Epithelial cell of proximal tubule (primary cell): Measurements from ENCODE around the gene PTPRG. TPM values are rescaled to one million over a fixed set of nuclear protein-coding genes. Genes with fewer than 3 reads are reported as not detected.

Experiments used
- DNase-seq: peaks from one replicate; pipeline ENCODE4 v3.0.0-alpha.2; 2011; ENCODE audit warnings: low read depth
- H3K4me3 ChIP-seq: 2 replicates; pipeline ENCODE4 v1.5.1; 2011; ENCODE audit warnings: low read depth, mild to moderate bottlenecking, low read length
- total RNA-seq: library from RNA; depleted of rRNA; stranded (reverse); fragments of >200 nt; gene quantifications from 2 replicates; pipeline ENCODE4 v1.2.3, GENCODE V29; 2015
- TF ChIP-seq, protein P1 (sequence below): conservative IDR thresholded peaks from 2 replicates; pipeline ENCODE4 v1.5.1; 2012; ENCODE audit warnings: low read depth, mild to moderate bottlenecking, low read length

Gene PTPRG
- total RNA-seq, 1 donor from 2014 or later, result 13.5 TPM

DNA sequence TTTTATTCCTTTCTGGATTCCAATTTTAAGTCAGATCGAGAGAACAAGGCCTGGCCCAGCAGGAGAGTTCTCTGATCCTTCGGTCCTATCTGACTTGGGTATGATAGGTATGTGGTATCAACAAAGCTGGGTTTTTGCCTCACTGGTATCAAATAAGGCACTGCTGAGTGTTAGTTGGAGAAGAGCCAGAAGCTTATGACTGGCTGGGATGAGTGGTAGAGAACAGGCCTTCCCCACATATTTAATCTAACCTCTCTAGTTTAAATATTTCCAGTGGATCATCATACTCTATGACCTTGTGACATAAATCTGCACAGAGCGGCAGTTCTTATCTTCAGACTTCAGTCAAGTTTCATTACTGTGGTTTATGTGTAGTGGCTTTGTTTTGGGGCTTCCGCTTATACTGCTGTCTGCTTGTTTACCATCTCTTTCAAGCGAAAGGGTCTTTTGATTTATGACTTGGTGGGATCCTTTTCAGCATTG, 164.5 kb downstream of the PTPRG start:
- peak; percentile 27 for DNase-seq
- H3K4me3 ChIP-seq, result no peak overlapping the region
- TF ChIP-seq, protein P1, sequence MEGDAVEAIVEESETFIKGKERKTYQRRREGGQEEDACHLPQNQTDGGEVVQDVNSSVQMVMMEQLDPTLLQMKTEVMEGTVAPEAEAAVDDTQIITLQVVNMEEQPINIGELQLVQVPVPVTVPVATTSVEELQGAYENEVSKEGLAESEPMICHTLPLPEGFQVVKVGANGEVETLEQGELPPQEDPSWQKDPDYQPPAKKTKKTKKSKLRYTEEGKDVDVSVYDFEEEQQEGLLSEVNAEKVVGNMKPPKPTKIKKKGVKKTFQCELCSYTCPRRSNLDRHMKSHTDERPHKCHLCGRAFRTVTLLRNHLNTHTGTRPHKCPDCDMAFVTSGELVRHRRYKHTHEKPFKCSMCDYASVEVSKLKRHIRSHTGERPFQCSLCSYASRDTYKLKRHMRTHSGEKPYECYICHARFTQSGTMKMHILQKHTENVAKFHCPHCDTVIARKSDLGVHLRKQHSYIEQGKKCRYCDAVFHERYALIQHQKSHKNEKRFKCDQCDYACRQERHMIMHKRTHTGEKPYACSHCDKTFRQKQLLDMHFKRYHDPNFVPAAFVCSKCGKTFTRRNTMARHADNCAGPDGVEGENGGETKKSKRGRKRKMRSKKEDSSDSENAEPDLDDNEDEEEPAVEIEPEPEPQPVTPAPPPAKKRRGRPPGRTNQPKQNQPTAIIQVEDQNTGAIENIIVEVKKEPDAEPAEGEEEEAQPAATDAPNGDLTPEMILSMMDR, result no peak

DNA sequence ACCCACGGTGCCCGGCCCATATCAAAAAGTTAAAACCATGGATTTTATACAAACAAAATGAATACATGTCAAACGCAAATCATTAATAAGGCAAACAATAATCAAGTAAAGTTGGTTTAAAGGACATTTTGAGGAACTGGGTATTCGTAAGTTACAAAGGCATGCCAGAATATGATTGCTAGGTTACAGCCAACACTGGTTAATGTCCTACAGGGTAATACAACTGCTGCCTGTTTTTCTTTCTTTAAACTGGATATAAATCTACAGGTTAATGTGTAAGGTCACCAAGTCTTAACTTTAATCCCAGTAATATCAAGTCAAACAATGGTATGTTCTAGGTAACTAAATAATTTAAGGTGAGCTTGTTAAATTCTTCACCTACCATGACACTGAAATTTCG, 166.1 kb downstream of the PTPRG start:
- TF ChIP-seq, protein P1, result no peak
- H3K4me3 ChIP-seq, result no peak overlapping the region
- DNase-seq, result no peak

DNA sequence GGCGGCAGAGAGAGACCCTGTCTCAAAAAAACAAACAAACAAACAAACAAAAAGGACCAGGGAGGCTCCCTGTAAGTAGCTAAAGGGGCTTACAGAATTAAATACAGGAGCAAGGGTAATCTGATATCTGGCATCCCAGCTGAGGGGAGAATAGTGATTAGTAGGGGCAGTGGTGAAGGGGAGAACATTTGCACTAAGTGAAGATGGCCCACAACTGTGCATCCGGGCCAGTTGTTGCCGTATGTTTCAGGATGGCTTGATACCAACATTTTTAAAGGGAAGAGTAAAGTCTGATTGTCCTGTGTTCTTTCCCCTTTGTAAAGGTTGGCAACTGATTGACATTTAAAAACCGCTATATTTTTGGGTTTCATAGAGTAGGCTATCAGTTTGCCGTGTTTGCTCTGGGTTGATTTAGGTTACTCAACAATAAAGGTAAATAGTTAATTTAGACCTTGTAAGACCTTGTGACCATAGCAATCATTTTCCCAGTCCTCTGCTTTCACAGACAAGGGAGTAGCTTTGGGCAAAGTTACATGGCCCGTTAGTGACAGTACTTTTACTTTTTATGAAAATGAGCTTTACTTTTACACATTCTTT, 167.8 kb downstream of the PTPRG start:
- no peak for DNase-seq
- TF ChIP-seq, protein P1, result no peak
- no peak overlapping the region for H3K4me3 ChIP-seq

GRCh38 chr3:61730056-61730455, 168.7 kb downstream of the PTPRG start:
- TF ChIP-seq, protein P1, result no peak
- DNase-seq, result no peak
- H3K4me3 ChIP-seq, result no peak overlapping the region

DNA sequence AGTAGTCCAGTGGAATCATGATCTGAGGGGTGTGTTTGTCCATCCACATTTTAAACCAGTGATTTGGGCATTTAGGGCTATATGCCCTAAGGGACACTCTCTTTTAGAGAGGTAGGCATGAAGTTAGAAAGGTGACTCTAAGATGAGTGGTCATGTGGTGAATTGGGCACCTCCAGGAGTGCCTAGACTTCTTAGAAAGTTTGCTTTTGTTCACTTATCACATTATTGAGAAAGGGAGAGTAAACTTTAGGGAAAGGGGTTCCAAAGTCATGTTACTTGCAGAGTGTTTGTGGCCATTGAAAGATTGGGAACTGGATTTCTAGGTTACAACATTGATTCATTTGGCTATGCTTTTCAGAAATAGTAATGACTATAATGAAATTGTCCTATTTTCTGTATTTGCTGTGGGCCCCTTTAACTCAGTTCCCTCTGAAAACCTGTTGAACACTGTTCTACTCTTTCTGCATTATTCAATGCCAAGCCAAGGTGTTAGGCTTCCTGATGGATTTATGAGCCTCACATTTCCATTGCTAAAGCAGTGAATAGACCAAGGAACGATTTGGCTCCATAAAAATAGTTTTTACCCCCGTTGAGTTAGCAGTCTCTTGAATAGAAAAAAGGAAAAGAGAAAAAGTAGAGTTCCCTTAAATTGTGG, 169.3 kb downstream of the PTPRG start:
- H3K4me3 ChIP-seq, result no peak overlapping the region
- TF ChIP-seq, protein P1, result no peak
- DNase-seq, result no peak

GRCh38 chr3:61733000-61733399, 171.6 kb downstream of the PTPRG start:
- H3K4me3 ChIP-seq, result no peak overlapping the region
- DNase-seq, result no peak
- TF ChIP-seq, protein P1, result no peak

DNA sequence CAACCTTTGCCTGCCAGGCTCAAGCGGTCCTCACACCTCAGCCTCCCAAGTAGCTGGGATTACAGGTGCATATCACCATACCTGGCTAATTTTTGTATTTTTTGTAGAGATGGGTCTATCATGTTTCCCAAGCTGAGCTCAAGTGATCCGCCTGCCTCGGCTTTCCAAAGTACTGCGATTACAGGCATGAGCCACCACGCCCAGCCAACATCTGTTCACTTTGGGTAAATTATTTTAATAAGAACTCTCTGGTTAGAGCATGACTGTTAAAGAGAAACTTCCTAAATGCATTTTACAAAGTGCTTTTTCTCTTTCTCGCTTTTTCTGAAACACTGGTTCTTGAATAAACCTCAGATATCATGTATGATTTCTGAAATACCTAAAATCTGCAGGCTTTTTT, 172.5 kb downstream of the PTPRG start:
- no peak for DNase-seq
- no peak overlapping the region for H3K4me3 ChIP-seq
- TF ChIP-seq, protein P1, result no peak
